Vagina (tissue), 2 donors: ENCODE data around the gene RPGRIP1. TPM values are rescaled to one million over a fixed set of nuclear protein-coding genes. Genes with fewer than 3 reads are reported as not detected.
"Not testable (repeated sequence)": the region's sequence is repeated elsewhere in the genome, so short reads cannot be mapped to it uniquely, and the experiment has no call there.

Experiments used
- DNase-seq, 2 donors: peaks; one replicate each; pipeline ENCODE4 v3.0.0-alpha.2; 2017; ENCODE audit errors: extremely low spot score in 2 of 2
- H3K27ac ChIP-seq: fragments of 200-600 bp; sonication (generic); one replicate; pipeline ENCODE4 v1.5.1; 2019
- H3K27me3 ChIP-seq: fragments of 200-600 bp; sonication (generic); one replicate; pipeline ENCODE4 v1.5.1; 2019
- H3K36me3 ChIP-seq, 2 donors: fragments of 200-600 bp; sonication (generic); one replicate each; pipeline ENCODE4 v1.5.1; 2017 to 2019
- H3K4me1 ChIP-seq: fragments of 200-600 bp; sonication (generic); one replicate; pipeline ENCODE4 v1.5.1; 2019
- H3K4me3 ChIP-seq, 2 donors: fragments of 200-600 bp; sonication (generic); 1 replicate in 1 of 2; 2 replicates in 1 of 2; pipeline ENCODE4 v1.5.1; 2016 to 2019
- H3K9me3 ChIP-seq: fragments of 200-600 bp; sonication (generic); one replicate; pipeline ENCODE4 v1.5.1; 2019
- CTCF ChIP-seq, 3 experiments: fragments of 450-650 bp in 2 of 3; fragments of 200-600 bp in 1 of 3; sonication (generic) in 1 of 3; IDR thresholded peaks; one replicate each; pipeline ENCODE4 v1.5.1; 2017 to 2019; ENCODE audit warnings: antibody characterized with exemption in 3 of 3, mild to moderate bottlenecking in 2 of 3, moderate library complexity in 2 of 3
- POLR2A ChIP-seq, 2 donors: fragments of 450-650 bp; IDR thresholded peaks; one replicate each; pipeline ENCODE4 v1.6.1; 2017; ENCODE audit warnings: antibody characterized with exemption in 2 of 2, mild to moderate bottlenecking in 2 of 2, moderate library complexity in 2 of 2
- POLR2AphosphoS5 ChIP-seq, 2 donors: sonication (generic); formaldehyde crosslinking; IDR thresholded peaks; one replicate each; pipeline ENCODE4 v1.9.0; 2017; ENCODE audit warnings: antibody characterized with exemption in 2 of 2, mild to moderate bottlenecking in 2 of 2, low read depth in 1 of 2; ENCODE audit not compliant: insufficient read depth in 1 of 2
- intact Hi-C: fragments of 100-400 bp; cut with DNase I; formaldehyde crosslinking; loops from one replicate; pipeline ENCODE4 v1.15.1; 2023
- total RNA-seq: library from RNA; depleted of rRNA; stranded (reverse); fragments of >200 nt; gene quantifications from one replicate; pipeline ENCODE4 v1.2.3, GENCODE V29; 2016

RPGRIP1 gene
- total RNA-seq, 1 donor from 2014 or later = not detected

- Histone ChIP-seq H3K27ac (no peak overlapping the region), H3K4me1 (no peaks in the 10 kb centered on the region), H3K9me3 (no peaks in the 10 kb centered on the region), H3K36me3 (no peaks in the 10 kb centered on the region), H3K27me3 (no peaks in the 10 kb centered on the region), H3K4me3 (no peak overlapping the region)
- no peak for DNase-seq
- no peak for TF ChIP-seq POLR2A (IDR thresholded peaks at IDR 0.05)
- no peak for TF ChIP-seq CTCF (IDR thresholded peaks at IDR 0.05)
- no peak for TF ChIP-seq POLR2AphosphoS5 (IDR thresholded peaks at IDR 0.05; ENCODE audit: insufficient read depth in 1 of 2, low read depth in 1 of 2)
- intact Hi-C loops = no loop called here
These were observed 7.3 kb downstream of the RPGRIP1 start for GRCh38 chr14:21287168-21287567.

- H3K4me1 ChIP-seq, H3K9me3 ChIP-seq, H3K27ac ChIP-seq, H3K36me3 ChIP-seq, H3K4me3 ChIP-seq, H3K27me3 ChIP-seq, DNase-seq, intact Hi-C loops: not testable (repeated sequence)
These were observed 14.1 kb downstream of the RPGRIP1 start for GRCh38 chr14:21294026-21294425.

DNA sequence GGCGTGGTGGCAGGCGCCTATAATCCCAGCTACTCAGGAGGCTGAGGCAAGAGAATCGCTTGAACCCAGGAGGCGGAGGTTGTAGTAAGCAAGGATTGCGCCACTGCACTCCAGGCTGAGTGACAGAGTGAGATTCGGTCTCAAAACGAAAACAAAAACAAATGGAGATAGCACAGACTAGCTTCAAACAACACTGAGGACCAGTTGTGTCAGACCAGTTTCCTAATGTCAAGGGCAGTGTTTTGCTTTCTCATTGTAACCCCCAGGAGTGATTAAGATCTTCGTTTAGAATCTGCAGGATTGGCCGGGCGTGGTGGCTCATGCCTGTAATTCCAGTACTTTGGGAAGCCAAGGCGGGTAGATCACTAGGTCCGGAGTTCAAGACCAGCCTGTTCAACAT lies 18.5 kb downstream of the RPGRIP1 start:
- TF ChIP-seq POLR2AphosphoS5 (IDR thresholded peaks at IDR 0.05; ENCODE audit: insufficient read depth in 1 of 2, low read depth in 1 of 2) (no peak), CTCF (IDR thresholded peaks at IDR 0.05) (no peak), POLR2A (IDR thresholded peaks at IDR 0.05) (no peak)
- H3K36me3 ChIP-seq = no peaks in the 10 kb centered on the region
- H3K27me3 ChIP-seq = no peaks in the 10 kb centered on the region
- H3K4me1 ChIP-seq = no peaks in the 10 kb centered on the region
- intact Hi-C loops = no loop called here
- H3K4me3 ChIP-seq = no peak overlapping the region
- no peak for DNase-seq
- no peak overlapping the region for H3K27ac ChIP-seq
- no peaks in the 10 kb centered on the region for H3K9me3 ChIP-seq

- H3K4me3 ChIP-seq = no peak overlapping the region
- no peak for DNase-seq
- H3K4me1 ChIP-seq = no peaks in the 10 kb centered on the region
- intact Hi-C loops = no loop called here
- no peak overlapping the region for H3K27ac ChIP-seq
- no peak for TF ChIP-seq POLR2A (IDR thresholded peaks at IDR 0.05)
- no peaks in the 10 kb centered on the region for H3K36me3 ChIP-seq
- no peaks in the 10 kb centered on the region for H3K9me3 ChIP-seq
- H3K27me3 ChIP-seq = no peaks in the 10 kb centered on the region
These were observed 19.8 kb downstream of the RPGRIP1 start for GRCh38 chr14:21299562-21300130.

GRCh38 chr14:21300892-21301291 lies 21.0 kb downstream of the RPGRIP1 start:
- intact Hi-C loops = no loop called here
- DNase-seq = no peak
- H3K9me3 ChIP-seq = no peaks in the 10 kb centered on the region
- TF ChIP-seq POLR2A (IDR thresholded peaks at IDR 0.05) (no peak), POLR2AphosphoS5 (IDR thresholded peaks at IDR 0.05; ENCODE audit: insufficient read depth in 1 of 2, low read depth in 1 of 2) (no peak), CTCF (IDR thresholded peaks at IDR 0.05) (no peak)
- H3K27ac ChIP-seq = no peak overlapping the region
- H3K27me3 ChIP-seq = no peaks in the 10 kb centered on the region
- H3K4me3 ChIP-seq = peak overlapping the region in 1 of 2 donors; percentile 7
- no peaks in the 10 kb centered on the region for H3K36me3 ChIP-seq
- H3K4me1 ChIP-seq = no peaks in the 10 kb centered on the region

DNA sequence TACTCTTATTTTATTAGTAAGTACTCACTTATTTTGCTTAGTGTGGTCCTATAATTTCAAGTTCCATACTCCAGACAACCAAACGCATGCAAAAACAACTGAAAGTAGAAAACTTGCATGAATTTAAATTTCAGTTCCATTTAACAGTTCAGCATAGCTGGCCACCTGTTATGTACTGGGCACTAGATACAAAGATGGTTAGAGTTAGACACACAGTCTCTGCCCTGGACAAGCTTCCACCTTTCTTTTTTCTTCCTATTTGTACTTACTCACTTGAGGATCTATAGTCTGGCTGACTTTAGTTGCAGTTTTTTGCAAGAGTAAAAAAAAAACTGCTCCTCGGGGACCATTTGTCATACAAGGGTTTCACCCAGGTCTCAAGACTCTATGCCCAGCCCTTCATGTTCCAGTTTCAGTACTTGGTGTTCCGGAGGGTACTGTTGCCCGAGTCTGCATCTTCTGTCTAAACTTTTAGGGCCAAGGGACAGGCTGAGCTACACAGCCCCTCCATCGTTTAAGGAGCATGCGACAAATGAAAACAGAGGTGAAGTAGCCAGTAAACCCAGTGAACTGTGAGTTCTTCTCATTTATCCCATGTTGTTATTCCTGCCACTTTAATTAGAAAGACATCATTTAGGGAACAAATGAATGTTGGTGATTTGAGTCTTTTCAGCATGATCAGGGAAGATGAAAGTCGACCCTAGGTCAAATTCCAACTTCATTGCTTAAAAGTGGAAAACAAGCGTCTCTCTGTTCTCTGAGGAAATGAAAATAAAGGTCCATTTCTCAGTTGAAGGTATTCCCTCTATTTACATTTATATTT lies 22.3 kb downstream of the RPGRIP1 start:
- no peak overlapping the region for H3K27ac ChIP-seq
- TF ChIP-seq CTCF (IDR thresholded peaks at IDR 0.05) (no peak), POLR2A (IDR thresholded peaks at IDR 0.05) (no peak), POLR2AphosphoS5 (IDR thresholded peaks at IDR 0.05; ENCODE audit: insufficient read depth in 1 of 2, low read depth in 1 of 2) (no peak)
- H3K4me1 ChIP-seq = no peaks in the 10 kb centered on the region
- no peaks in the 10 kb centered on the region for H3K27me3 ChIP-seq
- no peak for DNase-seq
- no peaks in the 10 kb centered on the region for H3K9me3 ChIP-seq
- no peaks in the 10 kb centered on the region for H3K36me3 ChIP-seq
- intact Hi-C loops = no loop called here
- no peak overlapping the region for H3K4me3 ChIP-seq

GRCh38 chr14:21302836-21303140 lies 22.9 kb downstream of the RPGRIP1 start:
- intact Hi-C loops, H3K4me3 ChIP-seq, DNase-seq, H3K36me3 ChIP-seq, H3K27ac ChIP-seq, H3K4me1 ChIP-seq, H3K27me3 ChIP-seq, H3K9me3 ChIP-seq: not testable (repeated sequence)
